WTC11 (cell line): ENCODE results near the gene SPN. TPM values are rescaled to one million over a fixed set of nuclear protein-coding genes. Genes with fewer than 3 reads are reported as not detected.
A peak's percentile ranks its signal among the peaks of the same experiment; 100 is the strongest.
"Not testable (repeated sequence)": the region's sequence is repeated elsewhere in the genome, so short reads cannot be mapped to it uniquely, and the experiment has no call there.

ENCODE experiments used
- ATAC-seq: fragments of 200-7000 bp; cut with Tn5 transposase; 2 replicates; pipeline ENCODE4 v1.10.0; 2021; ENCODE audit warnings: mild to moderate bottlenecking, moderate library complexity
- Bru-seq: library from RNA; stranded (reverse); fragments of 400-500 nt; gene quantifications from one replicate; lab custom pipeline; 2021; lab: Mats Ljungman, UMichigan
- CTCF ChIA-PET: fragments of 300-600 bp; sonication (Branson Sonifier 250); formaldehyde crosslinking; loops from one replicate; lab custom pipeline; 2021; ENCODE audit warnings: antibody characterized with exemption; lab: Charles Lee
- POLR2A ChIA-PET: fragments of 350-600 bp; sonication (Branson Sonifier 250); formaldehyde crosslinking; loops from one replicate; lab custom pipeline; 2021; ENCODE audit warnings: antibody characterized with exemption; lab: Charles Lee
- DNase-seq: peaks from one replicate; pipeline ENCODE4 v3.0.0; 2021; ENCODE audit warnings: low spot score
- H3K27ac Mint-ChIP-seq: 2 replicates; pipeline ENCODE4 v1.8.0; 2021; ENCODE audit warnings: mixed read lengths
- H3K27me3 Mint-ChIP-seq: 2 replicates; pipeline ENCODE4 v1.8.0; 2021; ENCODE audit warnings: low read depth, mild to moderate bottlenecking, moderate library complexity, mixed read lengths
- H3K36me3 Mint-ChIP-seq: 2 replicates; pipeline ENCODE4 v1.8.0; 2021; ENCODE audit warnings: mixed read lengths
- H3K4me1 Mint-ChIP-seq: 2 replicates; pipeline ENCODE4 v1.8.0; 2022; ENCODE audit warnings: mixed read lengths
- H3K4me3 Mint-ChIP-seq: 2 replicates; pipeline ENCODE4 v1.8.0; 2021; ENCODE audit warnings: mild to moderate bottlenecking, moderate library complexity, mixed read lengths
- H3K9me3 Mint-ChIP-seq: 2 replicates; pipeline ENCODE4 v1.8.0; 2021; ENCODE audit warnings: mixed read lengths
- ATF1 ChIP-seq: sonication (generic); formaldehyde crosslinking; IDR thresholded peaks from 2 replicates; pipeline ENCODE4 v1.8.1; 2023; ENCODE audit warnings: mild to moderate bottlenecking, moderate library complexity, missing genetic modification reagents
- CREB1 ChIP-seq: sonication (generic); formaldehyde crosslinking; IDR thresholded peaks from 2 replicates; pipeline ENCODE4 v1.8.0; 2023; ENCODE audit warnings: mild to moderate bottlenecking, missing genetic modification reagents
- KAT7 ChIP-seq: sonication (generic); formaldehyde crosslinking; IDR thresholded peaks from 2 replicates; pipeline ENCODE4 v1.8.1; 2023; ENCODE audit warnings: missing genetic modification reagents, mild to moderate bottlenecking, borderline replicate concordance
- MYBL2 ChIP-seq: sonication (generic); formaldehyde crosslinking; IDR thresholded peaks from 2 replicates; pipeline ENCODE4 v1.8.1; 2023; ENCODE audit warnings: mild to moderate bottlenecking, moderate library complexity, missing genetic modification reagents
- NFATC4 ChIP-seq: fragments of 250-450 bp; sonication (Bioruptor Pico); IDR thresholded peaks from 2 replicates; pipeline ENCODE4 v1.9.0; 2021; ENCODE audit warnings: mild to moderate bottlenecking
- NFYB ChIP-seq: sonication (generic); formaldehyde crosslinking; conservative IDR thresholded peaks from 2 replicates; pipeline ENCODE4 v1.8.0; 2022; ENCODE audit warnings: low read depth, missing genetic modification reagents
- PRRX2 ChIP-seq: fragments of 250-450 bp; sonication (Bioruptor Pico); IDR thresholded peaks from 2 replicates; pipeline ENCODE4 v1.8.0; 2021; ENCODE audit warnings: mild to moderate bottlenecking
- TP53 ChIP-seq: sonication (generic); formaldehyde crosslinking; IDR thresholded peaks from 2 replicates; pipeline ENCODE4 v1.8.1; 2023; ENCODE audit warnings: mild to moderate bottlenecking, missing genetic modification reagents
- ZBTB21 ChIP-seq: sonication (generic); formaldehyde crosslinking; IDR thresholded peaks from 2 replicates; pipeline ENCODE4 v1.8.1; 2023; ENCODE audit warnings: mild to moderate bottlenecking, missing genetic modification reagents, borderline replicate concordance
- ZNF232 ChIP-seq: sonication (generic); formaldehyde crosslinking; IDR thresholded peaks from 2 replicates; pipeline ENCODE4 v1.8.0; 2022; ENCODE audit warnings: mild to moderate bottlenecking, missing genetic modification reagents
- ZNF263 ChIP-seq: sonication (generic); formaldehyde crosslinking; IDR thresholded peaks from 2 replicates; pipeline ENCODE4 v1.8.1; 2022; ENCODE audit warnings: low read depth, mild to moderate bottlenecking, moderate library complexity, missing genetic modification reagents
- long read RNA-seq, 3 experiments: library from RNA in 1 of 3; library from capped mRNA in 1 of 3; library from polyadenylated mRNA in 1 of 3; unstranded in 2 of 3; stranded (forward) in 1 of 3; transcript quantifications; one replicate each; pipeline ENCODE4 v2.0.0, GENCODE V29; 2021
- total RNA-seq: library from RNA; stranded (reverse); gene quantifications from 3 replicates; pipeline ENCODE4 v1.2.3, GENCODE V29; 2021
- TF ChIP-seq, protein P1 (sequence below): sonication (generic); formaldehyde crosslinking; IDR thresholded peaks from 2 replicates; pipeline ENCODE4 v1.8.0; 2022; ENCODE audit warnings: mild to moderate bottlenecking, missing genetic modification reagents
- TF ChIP-seq, protein P2 (sequence below): sonication (generic); formaldehyde crosslinking; IDR thresholded peaks from 2 replicates; pipeline ENCODE4 v1.8.1; 2023; ENCODE audit warnings: mild to moderate bottlenecking, missing genetic modification reagents
- TF ChIP-seq, protein P3 (sequence below): sonication (generic); formaldehyde crosslinking; IDR thresholded peaks from 2 replicates; pipeline ENCODE4 v1.8.0; 2022; ENCODE audit warnings: mild to moderate bottlenecking, missing genetic modification reagents
- TF ChIP-seq, protein P4 (sequence below): sonication (generic); formaldehyde crosslinking; IDR thresholded peaks from 2 replicates; pipeline ENCODE4 v1.8.0; 2022; ENCODE audit warnings: mild to moderate bottlenecking, missing genetic modification reagents
- TF ChIP-seq, protein P5 (sequence below): sonication (generic); formaldehyde crosslinking; IDR thresholded peaks from 2 replicates; pipeline ENCODE4 v1.8.0; 2023; ENCODE audit warnings: missing genetic modification reagents

Gene SPN, protein sequence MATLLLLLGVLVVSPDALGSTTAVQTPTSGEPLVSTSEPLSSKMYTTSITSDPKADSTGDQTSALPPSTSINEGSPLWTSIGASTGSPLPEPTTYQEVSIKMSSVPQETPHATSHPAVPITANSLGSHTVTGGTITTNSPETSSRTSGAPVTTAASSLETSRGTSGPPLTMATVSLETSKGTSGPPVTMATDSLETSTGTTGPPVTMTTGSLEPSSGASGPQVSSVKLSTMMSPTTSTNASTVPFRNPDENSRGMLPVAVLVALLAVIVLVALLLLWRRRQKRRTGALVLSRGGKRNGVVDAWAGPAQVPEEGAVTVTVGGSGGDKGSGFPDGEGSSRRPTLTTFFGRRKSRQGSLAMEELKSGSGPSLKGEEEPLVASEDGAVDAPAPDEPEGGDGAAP
- total RNA-seq (2.3 to 2.4 TPM (median 2.3 TPM) in 3 replicates), Bru-seq, nascent RNA (percentile 41 among the genes with signal in this experiment)
- long read RNA-seq, experiment 1, partial matches to known transcripts: 0 of 1 reads
- long read RNA-seq, experiment 1, other reads (novel, unspliced or antisense): 0 of 1 reads
- long read RNA-seq, experiment 2, partial matches to known transcripts: 0 of 1 reads
- long read RNA-seq, experiment 2, other reads (novel, unspliced or antisense): 0 of 1 reads
- long read RNA-seq, experiment 3, partial matches to known transcripts: 0 of 1 reads
- long read RNA-seq, experiment 3, other reads (novel, unspliced or antisense): 0 of 1 reads

DNA sequence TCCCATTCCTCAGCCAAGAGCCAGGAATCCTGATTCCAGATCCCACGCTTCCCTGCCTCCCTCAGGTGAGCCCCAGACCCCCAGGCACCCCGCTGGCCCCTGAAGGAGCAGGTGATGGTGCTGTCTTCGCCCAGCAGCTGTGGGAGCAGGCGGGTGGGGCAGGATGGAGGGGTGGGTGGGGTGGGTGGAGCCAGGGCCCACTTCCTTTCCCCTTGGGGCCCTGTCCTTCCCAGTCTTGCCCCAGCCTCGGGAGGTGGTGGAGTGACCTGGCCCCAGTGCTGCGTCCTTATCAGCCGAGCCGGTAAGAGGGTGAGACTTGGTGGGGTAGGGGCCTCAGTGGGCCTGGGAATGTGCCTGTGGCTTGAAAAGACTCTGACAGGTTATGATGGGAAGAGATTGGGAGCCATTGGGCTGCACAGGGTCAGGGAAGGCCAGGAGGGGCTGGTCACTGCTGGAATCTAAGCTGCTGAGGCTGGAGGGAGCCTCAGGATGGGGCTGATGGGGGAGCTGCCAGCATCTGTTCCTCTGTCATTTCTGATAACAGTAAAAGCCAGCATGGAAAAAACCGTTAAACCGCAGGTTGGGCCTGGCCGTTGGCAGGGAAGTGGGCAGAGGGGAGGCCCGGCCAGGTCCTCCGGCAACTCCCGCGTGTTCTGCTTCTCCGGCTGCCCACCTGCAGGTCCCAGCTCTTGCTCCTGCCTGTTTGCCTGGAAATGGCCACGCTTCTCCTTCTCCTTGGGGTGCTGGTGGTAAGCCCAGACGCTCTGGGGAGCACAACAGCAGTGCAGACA lies at the start of gene SPN:
TSS of gene SPN (plus strand) at position 232 of the 791 bp plus-strand sequence. CDS start at position 714, 482 bp downstream.
- H3K27ac Mint-ChIP-seq: no peak within 1 kb of the TSS; the same call in 1 of the 2 replicates
- no peak for DNase-seq
- ChIA-PET POLR2A (interaction anchor here (0.8 to 1.0 kb wide), 3 partner anchors 16 to 127 kb away, joined by 3 to 4 read pairs (median 3); partner anchors contain the start of genes KIF22 and QPRT), CTCF (interaction anchor here (1.0 to 1.6 kb wide), 2 partner anchors 37 to 66 kb away, joined by 3 to 6 read pairs; no protein-coding TSS in a partner anchor)
- TF ChIP-seq, protein P1, sequence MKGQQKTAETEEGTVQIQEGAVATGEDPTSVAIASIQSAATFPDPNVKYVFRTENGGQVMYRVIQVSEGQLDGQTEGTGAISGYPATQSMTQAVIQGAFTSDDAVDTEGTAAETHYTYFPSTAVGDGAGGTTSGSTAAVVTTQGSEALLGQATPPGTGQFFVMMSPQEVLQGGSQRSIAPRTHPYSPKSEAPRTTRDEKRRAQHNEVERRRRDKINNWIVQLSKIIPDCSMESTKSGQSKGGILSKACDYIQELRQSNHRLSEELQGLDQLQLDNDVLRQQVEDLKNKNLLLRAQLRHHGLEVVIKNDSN (CRISPR knock-in tag): no peak
- TF ChIP-seq, protein P2, sequence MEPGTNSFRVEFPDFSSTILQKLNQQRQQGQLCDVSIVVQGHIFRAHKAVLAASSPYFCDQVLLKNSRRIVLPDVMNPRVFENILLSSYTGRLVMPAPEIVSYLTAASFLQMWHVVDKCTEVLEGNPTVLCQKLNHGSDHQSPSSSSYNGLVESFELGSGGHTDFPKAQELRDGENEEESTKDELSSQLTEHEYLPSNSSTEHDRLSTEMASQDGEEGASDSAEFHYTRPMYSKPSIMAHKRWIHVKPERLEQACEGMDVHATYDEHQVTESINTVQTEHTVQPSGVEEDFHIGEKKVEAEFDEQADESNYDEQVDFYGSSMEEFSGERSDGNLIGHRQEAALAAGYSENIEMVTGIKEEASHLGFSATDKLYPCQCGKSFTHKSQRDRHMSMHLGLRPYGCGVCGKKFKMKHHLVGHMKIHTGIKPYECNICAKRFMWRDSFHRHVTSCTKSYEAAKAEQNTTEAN: no peak
- no peak for TF ChIP-seq NFATC4 (CRISPR knock-in tag)
- TF ChIP-seq, protein P3, sequence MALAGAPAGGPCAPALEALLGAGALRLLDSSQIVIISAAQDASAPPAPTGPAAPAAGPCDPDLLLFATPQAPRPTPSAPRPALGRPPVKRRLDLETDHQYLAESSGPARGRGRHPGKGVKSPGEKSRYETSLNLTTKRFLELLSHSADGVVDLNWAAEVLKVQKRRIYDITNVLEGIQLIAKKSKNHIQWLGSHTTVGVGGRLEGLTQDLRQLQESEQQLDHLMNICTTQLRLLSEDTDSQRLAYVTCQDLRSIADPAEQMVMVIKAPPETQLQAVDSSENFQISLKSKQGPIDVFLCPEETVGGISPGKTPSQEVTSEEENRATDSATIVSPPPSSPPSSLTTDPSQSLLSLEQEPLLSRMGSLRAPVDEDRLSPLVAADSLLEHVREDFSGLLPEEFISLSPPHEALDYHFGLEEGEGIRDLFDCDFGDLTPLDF (CRISPR knock-in tag): no peak
- ATAC-seq: no peak
- H3K27me3 Mint-ChIP-seq: no peaks in the 10 kb centered on the region
- H3K4me1 Mint-ChIP-seq: peaks cover 48% of the 10 kb centered on the region
- H3K9me3 Mint-ChIP-seq: no peaks in the 10 kb centered on the region
- H3K36me3 Mint-ChIP-seq: no peaks in the 10 kb centered on the region
- H3K4me3 Mint-ChIP-seq: no peak within 1 kb of the TSS

DNA sequence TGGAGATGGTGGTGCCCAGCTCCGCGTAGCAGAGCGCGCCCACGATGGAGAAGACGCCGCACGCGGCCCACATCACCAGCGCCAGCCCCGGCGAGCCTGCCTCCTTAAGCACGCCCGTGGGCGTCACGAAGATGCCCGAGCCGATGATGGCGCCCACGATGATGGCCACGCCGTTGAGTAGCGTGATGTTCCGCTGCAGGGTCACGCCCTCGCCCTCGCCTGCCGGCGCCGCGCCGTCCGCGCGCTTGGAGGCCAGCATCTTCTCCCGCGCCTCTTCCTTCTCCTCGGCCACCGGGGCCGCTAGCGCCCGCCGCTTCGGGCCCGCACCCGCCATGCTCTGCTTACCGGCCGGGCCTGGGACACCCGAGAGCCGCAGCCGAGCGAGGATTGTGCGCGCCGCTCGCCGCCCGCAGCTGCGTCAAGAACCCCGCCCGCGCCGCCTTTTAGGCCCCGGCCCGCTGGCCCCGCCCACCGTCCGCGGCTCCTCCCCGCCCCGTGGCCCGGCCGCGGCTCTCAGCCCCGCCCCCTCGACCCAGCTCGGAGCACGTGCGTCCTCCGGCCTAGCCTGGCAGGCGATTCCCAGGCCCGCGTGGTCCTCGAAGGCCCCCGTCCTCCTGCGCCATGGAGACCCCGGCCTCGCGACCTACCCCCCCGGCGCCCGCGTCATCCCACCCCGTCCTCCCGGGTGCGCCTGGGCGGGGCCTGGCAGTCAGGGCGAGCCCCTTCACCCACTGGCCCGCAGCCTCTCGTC lies 49.6 kb upstream of the SPN start:
- ATAC-seq (peak; percentile 49), DNase-seq (peak; percentile 92)
- H3K27ac Mint-ChIP-seq, CTCF ChIA-PET, H3K36me3 Mint-ChIP-seq, H3K9me3 Mint-ChIP-seq: not testable (repeated sequence)
- POLR2A ChIA-PET: interaction anchor here (1.3 kb wide), 1 partner anchor 66 kb away, joined by 7 read pairs; the partner anchor contains the start of gene QPRT
- Mint-ChIP-seq H3K4me3 (peak overlapping the region; percentile 79), H3K4me1 (peaks cover 32% of the 10 kb centered on the region), H3K27me3 (peaks cover 28% of the 10 kb centered on the region)
- TF ChIP-seq KAT7 (CRISPR knock-in tag) (0 out of 2 replicates have a peak, but pooled peaks have one; percentile 60), NFYB (CRISPR knock-in tag) (0 out of 2 replicates have a peak, but pooled peaks have one; percentile 29), MYBL2 (CRISPR knock-in tag) (peak; percentile 83; the same call in 1 of the 2 replicates), ZNF263 (CRISPR knock-in tag) (0 out of 2 replicates have a peak, but pooled peaks have one; percentile 46), ATF1 (CRISPR knock-in tag) (0 out of 2 replicates have a peak, but pooled peaks have one; percentile 38), ZNF232 (CRISPR knock-in tag) (peak; percentile 93; the same call in 1 of the 2 replicates), CREB1 (peak; percentile 46; the same call in 1 of the 2 replicates), ZBTB21 (CRISPR knock-in tag) (peak; percentile 71; the same call in 1 of the 2 replicates), PRRX2 (0 out of 2 replicates have a peak, but pooled peaks have one; percentile 24), TP53 (CRISPR knock-in tag) (peak; percentile 71; the same call in 1 of the 2 replicates)
- TF ChIP-seq, protein P4, sequence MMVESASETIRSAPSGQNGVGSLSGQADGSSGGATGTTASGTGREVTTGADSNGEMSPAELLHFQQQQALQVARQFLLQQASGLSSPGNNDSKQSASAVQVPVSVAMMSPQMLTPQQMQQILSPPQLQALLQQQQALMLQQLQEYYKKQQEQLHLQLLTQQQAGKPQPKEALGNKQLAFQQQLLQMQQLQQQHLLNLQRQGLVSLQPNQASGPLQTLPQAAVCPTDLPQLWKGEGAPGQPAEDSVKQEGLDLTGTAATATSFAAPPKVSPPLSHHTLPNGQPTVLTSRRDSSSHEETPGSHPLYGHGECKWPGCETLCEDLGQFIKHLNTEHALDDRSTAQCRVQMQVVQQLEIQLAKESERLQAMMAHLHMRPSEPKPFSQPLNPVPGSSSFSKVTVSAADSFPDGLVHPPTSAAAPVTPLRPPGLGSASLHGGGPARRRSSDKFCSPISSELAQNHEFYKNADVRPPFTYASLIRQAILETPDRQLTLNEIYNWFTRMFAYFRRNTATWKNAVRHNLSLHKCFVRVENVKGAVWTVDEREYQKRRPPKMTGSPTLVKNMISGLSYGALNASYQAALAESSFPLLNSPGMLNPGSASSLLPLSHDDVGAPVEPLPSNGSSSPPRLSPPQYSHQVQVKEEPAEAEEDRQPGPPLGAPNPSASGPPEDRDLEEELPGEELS (CRISPR knock-in tag): peak; percentile 96
- TF ChIP-seq, protein P1 (CRISPR knock-in tag): peak; percentile 62; the same call in 1 of the 2 replicates
- TF ChIP-seq, protein P5, sequence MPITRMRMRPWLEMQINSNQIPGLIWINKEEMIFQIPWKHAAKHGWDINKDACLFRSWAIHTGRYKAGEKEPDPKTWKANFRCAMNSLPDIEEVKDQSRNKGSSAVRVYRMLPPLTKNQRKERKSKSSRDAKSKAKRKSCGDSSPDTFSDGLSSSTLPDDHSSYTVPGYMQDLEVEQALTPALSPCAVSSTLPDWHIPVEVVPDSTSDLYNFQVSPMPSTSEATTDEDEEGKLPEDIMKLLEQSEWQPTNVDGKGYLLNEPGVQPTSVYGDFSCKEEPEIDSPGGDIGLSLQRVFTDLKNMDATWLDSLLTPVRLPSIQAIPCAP: 0 out of 2 replicates have a peak, but pooled peaks have one; percentile 50
